Smooth muscle cell of the brain vasculature (primary cell): ENCODE results near the gene MRPL36.
"Not testable (repeated sequence)": the region's sequence is repeated elsewhere in the genome, so short reads cannot be mapped to it uniquely, and the experiment has no call there.

Experiments
- DNase-seq: peaks from one replicate; pipeline ENCODE4 v3.0.0-alpha.2; 2012; ENCODE audit warnings: low read depth, low spot score

MRPL36 gene

DNA sequence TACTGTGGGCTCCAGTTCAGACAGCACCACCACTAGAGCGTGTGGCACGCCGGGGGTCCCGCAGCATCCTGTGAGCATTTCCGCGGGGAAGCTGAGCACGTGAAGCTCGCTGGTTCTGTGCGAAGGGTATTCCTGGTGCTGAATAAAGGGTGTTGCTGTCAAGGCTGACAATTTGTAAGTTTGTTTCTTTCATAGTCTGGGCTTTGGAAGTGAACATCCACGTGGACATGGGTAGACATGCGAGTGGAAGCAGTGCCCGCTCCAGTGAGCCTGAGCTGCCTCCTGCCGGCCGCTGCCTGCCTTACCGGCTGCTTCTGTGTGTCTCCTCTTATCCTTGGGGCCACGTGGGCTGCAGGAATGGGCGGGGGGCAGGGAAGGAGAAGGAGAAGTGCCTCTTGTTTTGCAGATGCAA is 16.2 kb upstream of the MRPL36 start:
- no peak for DNase-seq

DNA sequence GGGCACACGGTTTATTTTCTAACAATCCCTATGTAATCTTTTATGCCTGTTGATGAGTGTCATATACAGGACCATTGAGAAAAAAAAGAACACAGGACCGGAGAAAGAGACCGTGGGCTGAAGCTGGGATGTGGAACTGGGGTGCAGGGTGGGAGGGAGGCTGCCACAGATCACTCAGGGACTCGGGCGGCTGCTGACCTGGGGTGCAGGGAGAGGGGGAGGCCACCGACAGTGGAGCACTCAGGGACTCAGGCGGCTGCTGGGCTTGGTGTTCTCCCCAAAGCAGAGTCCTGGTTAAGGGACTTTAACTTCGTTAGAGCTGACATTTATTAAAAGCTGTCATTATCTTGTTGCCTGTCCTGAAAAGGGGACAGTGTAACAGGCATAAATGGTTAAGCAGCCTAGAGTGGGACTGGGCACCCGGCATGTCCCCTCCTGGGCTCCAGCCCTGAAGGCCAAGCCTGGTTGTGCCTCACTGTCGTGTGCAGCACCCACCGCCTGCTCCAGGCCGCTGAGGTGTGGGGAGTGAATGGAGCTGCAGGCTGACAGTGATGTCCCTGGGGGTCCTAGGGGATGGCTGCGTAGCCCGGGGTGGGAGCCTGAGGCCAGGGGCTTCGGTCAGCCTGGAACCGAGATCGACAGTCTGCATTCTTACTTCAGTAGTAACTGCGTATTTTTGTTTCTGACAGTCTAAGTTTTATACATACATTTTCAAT is 15.6 kb upstream of the MRPL36 start:
- DNase-seq, result no peak

DNA sequence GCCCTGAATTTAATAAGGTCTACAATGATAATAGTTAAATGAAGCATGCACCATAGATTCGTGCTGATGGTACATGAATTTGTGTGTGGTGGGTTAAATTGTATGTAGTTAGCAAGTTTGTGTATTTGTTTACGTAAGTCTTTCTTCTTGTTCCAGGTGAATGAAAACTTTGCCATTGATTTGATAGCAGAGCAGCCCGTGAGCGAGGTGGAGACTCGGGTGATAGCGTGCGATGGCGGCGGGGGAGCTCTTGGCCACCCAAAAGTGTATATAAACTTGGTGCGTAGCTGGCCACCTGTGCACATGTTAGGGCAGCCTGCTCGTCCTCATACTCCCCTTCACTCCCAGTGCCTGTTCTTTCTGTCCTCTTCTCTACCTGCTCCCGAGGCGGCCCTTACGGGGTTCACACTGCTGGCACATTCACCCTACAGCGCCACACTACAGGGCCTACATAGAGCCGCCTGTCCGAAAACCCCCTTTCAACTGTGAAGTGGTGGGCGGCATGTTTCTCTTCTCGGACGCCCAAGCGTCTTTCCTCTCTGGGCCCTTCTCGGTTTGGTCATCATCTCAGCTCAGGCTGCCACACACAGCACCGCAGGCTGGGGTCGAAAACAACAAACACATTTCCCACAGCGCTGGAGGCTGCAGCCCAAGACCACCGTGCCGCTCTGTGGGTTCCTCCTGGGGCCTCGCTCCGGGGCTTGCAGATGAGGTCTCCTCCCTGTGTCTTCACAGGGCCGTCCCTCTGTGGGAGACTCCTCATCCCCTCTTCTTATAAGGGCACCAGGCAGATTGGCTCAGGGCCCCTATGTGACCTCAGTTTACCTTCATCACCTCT is 14.8 kb upstream of the MRPL36 start:
- no peak for DNase-seq

DNA sequence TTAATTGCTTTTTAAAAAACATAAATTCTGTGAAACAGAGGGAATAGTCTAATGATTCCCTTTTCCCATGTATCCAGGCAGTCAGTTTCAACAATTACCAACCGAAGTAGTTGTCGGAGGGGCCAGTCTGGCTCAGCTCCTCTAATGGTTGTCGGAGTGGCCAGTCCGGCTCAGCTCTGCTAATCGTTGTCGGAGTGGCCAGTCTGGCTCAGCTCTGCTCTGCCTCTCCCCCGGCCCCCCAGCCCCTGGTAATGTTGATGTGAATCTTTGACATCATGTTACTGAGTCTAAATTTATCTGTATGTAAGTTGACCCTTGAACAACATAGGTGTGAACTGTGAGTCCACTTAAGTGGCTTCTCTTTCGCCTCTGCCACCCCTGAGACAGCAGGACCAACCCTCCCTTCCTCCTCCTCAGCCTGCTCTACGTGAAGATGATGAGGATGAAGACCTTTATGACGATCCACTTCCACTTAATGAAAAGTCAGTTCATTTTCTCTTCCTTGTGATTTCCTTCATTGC is 11.0 kb upstream of the MRPL36 start:
- no peak for DNase-seq

DNA sequence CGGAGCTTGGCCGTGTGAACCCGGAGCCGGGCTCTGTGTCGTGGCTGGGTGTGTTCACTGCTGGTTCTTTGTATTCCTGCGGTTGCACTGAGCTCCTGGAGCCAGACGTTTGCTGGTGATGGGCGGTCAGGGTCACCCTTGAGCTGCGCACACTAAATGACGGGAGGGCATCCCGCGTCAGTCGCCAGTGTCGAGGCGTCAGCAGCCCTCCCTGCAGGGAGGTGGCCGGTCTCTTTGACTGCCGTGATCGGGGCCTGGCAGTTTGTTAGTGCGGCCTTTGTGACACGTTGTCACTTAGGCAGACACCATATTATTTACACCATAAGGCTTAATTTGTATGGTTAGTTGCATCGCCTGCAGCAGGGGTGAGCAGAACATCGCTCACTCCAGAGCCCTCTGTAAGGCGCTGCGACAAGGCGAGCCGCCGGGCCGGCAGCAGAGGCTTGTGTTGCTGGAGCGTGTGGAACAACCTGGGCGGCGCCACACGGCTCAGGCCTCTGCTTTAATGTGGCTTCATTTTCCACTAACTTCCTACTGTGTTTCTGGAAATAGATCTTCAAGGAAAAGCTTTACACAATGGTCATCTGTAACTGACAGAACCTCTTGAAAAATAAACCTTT is 9.9 kb upstream of the MRPL36 start:
- DNase-seq, result no peak

DNA sequence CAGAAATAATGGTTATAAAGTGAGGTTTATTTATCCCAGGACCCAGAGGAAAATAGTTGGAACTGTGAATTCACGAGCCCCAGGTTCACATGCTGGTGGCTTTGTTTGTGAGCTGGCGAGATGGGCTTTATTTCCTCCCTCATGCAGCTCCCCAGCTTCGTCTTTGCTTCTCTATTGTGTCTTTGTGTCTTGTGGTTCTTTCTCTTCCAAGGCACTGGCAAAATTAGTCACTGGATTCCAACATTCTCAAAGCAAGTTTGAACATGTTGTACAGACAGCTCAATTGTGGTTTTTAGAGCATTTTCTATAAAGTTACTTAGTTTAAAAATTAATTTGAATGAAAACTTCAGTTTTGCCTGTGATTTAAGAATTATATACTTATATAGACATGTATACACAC is 8.8 kb upstream of the MRPL36 start:
- no peak for DNase-seq

DNA sequence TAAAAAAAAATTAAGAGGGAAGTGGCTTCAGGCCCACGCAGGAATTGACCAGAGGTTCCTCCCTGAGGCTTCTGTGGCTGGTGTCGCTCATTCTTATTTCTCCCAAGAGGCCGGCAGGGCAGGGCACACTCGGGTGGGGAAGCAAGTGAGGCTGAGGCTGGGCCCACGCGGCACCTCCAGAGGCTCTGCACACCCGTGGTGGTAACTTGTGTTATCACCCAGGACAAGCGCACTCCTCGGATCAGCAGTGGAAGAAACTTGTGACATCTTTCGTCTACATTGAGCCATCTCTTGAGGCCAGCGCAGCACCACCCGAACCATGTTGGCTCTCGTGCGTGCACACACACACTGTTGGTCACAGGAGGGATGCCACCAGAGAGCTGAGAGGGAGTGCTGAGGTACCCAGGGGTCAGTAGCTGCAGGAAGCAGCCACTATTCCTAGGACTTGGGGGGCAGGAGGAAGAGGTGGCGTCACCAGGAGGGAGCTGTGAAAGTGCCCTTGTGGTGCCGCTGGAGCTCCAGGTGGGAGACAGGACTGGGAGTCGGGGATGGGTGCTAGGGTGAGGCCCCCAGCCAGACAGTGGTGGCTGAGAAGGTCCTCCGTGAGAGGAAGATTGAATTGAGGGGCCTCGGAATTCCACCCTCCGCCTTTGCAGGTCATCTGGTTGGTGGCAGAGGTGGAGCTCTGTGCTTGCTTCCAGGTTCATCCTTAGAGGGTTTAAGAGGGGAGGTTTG is 8.0 kb upstream of the MRPL36 start:
- no peak for DNase-seq

DNA sequence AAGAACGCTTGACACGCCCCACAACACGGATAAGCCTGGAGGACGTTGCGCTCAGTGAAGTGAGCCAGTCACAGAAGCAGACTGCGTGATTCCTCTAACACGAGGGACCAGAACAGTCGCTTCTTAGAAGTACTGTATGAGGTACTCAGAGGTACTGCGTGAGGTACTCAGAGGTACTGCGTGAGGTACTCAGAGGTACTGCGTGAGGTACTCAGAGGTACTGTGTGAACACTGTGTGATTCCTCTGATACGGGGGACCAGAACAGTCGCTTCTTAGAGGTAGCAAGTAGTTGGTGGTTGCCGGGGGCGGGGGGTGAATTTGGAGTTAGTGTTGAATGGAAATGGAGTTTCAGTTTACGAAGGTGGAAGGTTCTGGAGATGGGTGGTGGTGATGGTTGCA is 7.3 kb upstream of the MRPL36 start:
- no peak for DNase-seq

DNA sequence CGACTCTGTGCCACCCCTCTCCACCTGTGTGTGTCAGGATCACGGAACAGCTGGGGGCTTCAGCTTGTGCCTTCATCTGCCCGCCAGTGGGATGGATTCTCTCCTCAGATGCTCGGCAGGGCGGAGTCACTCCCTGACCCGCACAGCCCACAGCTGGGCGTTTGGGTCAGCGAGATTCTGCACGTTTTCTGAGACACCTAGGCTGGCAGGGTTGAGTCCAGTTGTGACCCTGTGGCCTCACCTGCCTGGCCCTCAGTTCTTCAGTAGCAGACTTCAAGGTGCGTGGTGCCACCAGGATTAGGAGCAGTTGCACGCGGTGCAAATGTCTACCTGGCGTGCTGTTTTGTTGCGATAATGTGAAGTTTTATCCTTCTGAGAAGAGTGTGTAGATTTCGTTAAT is 6.6 kb upstream of the MRPL36 start:
- no peak for DNase-seq

DNA sequence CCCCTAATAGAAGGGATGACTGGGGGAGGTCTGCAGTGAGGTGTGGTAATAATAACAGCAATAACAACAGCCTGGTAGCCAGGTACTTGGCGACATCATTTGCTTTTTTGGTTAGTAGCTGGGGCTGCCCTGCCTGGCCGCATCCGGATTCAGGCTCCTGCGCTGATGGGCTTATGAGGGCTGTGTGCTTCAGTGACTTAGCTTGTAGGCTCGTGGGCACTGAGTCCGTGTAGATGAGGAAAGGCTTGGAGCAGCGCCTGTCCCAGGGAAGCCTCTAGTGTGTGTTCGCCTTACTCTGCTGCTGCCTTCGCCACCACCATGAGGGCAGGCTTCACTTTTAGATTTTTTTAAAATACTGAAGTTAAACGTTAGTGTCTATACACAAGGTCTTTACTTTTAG is 6.1 kb upstream of the MRPL36 start:
- no peak for DNase-seq

DNA sequence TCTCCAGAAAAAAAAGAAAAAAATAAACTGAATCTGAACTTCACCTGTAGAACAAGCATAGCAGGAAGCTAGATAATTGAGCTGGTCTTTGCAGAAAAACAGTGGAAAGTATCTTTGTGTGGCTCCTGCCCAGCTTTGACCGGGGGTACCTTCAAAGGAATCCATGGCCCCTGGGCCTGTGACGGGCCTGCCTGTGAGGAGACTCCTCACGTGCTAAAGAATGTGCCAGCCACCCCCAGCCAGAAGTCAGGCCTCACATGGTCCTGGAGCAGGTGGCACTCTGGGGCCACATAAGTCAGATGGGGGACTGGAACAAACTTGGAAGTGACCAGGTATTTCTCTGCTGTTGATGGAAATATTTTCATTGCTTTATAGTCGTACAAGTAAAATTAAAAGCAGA is 5.7 kb upstream of the MRPL36 start:
- no peak for DNase-seq

DNA sequence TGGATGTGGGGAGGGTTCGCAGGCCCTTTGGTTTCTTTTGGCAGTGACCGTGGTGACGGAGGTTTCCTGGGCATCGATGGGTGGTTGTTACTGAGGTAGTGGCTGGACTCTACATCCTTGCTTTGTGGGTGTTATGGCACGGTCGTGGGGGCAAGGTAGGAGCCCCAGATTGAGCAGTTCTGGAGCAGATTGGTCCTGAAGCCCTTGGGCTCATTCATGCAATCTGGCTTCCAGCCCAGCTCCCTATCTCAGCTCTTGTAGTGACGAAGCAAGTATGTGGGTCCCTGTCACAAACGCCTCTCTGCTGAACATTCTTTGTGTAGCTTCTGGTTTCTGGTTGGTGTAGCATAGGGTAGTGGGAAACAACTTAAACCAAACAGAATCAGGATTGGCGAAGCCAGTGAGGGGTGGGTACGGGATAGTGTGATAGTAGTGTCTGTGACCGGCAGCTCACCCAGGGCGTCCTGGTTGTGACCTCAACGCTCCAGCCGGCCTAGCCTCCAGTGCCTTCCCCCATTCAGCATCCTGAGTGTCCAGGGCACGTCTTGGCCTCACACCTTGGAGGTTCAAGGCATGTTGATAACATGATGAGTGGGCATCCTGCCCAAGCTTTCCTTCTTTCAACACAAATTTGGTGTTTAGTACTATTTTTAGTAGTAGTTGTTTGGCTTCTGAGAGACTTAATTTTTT is 4.5 kb upstream of the MRPL36 start:
- no peak for DNase-seq

DNA sequence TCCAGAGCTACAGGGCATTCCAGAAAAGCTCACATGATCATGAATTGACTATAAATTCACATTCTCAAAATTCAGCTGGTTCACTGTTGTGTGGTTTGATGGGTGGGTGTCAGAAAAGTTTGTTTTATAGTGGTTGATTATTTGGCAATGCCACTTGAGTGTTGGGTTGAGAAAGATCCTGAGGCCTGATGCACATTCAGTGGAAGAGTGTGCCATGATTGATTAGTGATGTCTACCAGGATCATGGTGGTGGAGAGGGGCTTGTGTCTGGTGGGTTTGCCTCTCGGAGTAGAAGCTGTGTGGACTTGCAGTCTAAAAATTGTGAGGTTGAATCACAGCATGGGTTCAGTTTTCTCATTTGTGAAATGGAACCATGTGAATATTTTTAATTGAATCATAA is 3.6 kb upstream of the MRPL36 start:
- DNase-seq, result no peak

DNA sequence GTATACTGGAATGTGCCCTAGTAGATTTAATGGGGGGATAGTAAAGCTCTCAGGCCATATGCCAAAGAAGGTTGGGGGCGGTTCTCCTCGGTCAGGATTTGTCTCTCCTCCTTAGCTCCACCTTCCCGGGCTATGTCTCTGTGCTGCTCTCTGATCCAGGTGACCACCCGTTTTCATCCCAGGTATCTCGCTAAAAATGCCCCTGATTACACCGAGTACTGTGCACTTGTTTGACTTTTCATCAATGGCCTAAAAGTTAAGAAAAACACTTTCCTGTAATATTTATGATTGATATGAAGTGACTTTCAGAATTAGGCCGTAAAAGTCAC is 2.3 kb upstream of the MRPL36 start:
- DNase-seq, result no peak

DNA sequence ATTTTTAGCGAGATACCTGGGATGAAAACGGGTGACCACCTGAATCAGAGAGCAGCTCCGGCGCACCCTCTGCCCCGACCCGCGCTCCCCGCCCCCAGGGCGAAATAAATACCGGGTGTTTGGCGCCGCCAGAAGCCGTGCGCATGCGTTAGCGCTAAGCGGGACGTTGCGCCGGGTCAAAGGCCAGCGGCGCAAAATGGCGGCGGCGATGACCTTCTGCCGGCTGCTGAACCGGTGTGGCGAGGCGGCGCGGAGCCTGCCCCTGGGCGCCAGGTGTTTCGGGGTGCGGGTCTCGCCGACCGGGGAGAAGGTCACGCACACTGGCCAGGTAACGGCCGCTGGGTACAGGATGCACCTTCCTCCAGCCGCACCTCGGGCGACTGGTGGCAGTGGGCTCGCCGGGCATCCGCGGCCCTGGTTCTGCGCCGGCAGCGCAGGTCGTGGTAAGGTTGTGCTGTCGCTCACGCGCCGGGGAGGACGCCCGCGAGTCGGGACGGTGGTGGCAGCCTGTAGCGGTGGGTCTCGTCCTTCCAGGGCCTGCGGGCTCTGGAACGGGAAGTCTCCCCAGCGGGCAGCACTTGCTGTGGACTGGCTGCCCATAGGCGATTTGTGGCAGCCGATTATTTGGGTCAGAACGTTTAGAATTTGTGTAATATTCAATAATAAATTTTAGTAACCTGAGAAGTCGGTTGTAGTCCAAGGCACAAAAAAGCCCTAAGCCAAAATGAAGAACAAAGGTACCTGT is 1.8 kb upstream of the MRPL36 start, which contains the start of gene NDUFS6:
Gene NDUFS6 (plus strand): TSS at position 186 of the 745 bp plus-strand sequence. CDS start 11 bp downstream, at position 197.
- DNase-seq, result no peak

DNA sequence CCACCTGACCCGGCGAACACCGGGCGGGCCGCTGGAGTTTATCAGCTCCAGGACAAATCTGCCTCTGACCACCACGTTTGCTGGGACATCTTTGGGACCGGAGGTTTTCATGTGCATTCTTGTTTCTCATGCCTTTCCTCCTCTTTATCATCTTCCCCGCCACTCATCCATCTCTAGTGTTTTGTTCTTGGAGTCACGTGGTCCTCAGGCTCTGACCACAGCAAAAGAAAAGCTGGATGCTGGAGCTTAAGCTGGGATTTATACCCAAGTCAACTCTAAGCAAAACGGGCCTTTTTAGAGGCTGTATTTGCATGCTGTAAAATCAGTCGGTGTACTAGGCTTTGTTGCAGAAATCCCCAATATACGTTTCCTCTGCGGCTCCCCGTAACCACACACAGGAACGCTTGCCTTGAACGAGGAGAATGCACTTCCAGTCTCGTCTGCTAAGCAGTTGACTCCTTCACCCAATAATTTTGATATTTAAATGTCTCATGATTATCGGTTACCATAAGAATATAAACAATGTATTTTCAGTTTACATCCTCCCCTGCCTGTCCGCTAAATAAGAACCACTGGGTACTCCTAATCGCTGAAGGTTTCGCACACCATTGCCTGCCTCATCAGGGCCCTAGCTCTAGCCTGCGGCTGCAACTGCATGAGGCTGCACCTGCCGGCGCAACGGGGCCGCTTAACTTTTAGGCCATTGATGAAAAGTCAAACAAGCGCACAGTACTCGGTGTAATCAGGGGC is 1.0 kb upstream of the MRPL36 start:
- no peak for DNase-seq

DNA sequence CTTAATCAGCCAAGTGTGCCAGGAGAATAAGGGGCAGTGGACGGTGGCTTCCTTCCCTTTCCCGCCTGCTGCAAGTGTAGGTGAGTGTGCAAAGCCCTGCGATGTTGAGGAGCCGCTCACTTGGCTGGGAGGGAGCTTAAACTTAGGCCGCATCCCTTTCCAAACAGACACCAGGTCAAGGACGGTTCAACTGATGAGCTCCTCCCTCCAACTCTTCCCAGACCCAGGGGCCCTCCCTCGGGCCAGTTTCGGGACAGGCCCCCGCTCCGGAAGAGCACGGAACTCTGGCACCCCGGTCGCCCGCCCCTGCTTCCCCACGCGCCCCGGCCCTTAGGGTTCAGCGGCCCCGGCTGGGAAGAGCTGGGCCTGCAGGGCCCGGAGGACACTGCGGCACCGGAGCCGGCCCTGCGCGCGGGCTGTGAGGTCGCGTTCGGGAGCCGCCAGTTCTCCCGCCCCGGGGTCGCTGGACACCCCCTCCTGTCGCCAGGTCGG is 481 bp downstream of the MRPL36 start:
- no peak for DNase-seq

DNA sequence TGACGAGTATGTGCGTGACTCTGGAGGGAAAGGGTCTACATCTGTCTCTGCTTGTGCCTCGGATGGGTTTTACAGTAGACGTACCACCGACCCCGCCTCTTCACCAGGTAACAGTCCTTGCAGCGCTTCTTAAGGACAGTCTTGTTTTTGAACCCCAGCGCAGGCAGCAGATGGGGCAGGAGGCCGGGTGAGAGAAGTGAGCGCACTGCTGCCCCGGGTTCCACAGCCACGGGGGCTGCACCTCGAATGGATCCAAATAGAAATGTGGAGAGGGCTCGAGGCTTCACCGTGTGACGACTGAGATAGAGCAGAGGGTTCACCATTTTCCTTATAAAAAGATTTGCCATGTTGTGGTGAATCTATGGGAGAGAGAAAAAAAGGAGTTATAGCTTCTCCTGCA is 1.0 kb downstream of the MRPL36 start:
- DNase-seq, result not testable (repeated sequence)

DNA sequence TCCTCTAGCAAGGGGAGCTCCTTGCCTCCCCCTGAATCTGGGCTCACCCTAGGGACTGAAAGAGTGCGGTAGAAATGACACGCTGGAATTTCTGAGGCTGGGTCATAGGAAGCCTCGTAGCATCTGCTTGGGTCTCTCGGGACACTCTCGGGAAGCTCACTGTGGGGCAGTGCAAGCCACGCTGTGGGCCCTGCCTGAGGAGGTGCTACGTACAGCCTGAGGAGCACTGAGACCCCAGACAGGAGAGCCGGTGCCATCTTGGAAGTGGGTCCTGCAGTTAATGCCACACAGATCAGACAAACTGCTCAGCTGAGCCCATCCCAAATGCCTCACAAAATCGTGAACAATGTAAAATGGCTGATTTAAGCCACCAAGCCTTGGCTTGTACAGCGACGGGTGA is 1.8 kb downstream of the MRPL36 start:
- no peak for DNase-seq
